Liver (tissue), 9 donors: ENCODE results near the gene GPR156. TPM values are rescaled to one million over a fixed set of nuclear protein-coding genes. Genes with fewer than 3 reads are reported as not detected.
A peak's percentile ranks its signal among the peaks of the same experiment; 100 is the strongest.

Source experiments
- DNase-seq: peaks from one replicate; pipeline ENCODE4 v3.0.0-alpha.2; 2017; ENCODE audit warnings: low spot score
- H3K27ac ChIP-seq, 2 donors: one replicate each; pipeline ENCODE4 v1.7.0; 2013; ENCODE audit warnings: inconsistent platforms in 2 of 2, low read length in 2 of 2, control low read depth in 1 of 2, low read depth in 1 of 2, mild to moderate bottlenecking in 1 of 2
- H3K27me3 ChIP-seq, 4 donors: one replicate each; pipeline versions ENCODE4 v1.6.1 to v1.7.0; 2013; ENCODE audit warnings: low read length in 3 of 4, inconsistent platforms in 1 of 4, mild to moderate bottlenecking in 1 of 4, moderate library complexity in 1 of 4; ENCODE audit not compliant: control insufficient read depth in 4 of 4, insufficient read depth in 4 of 4
- H3K36me3 ChIP-seq, 4 donors: one replicate each; pipeline versions ENCODE4 v1.6.1 to v1.7.0; 2013; ENCODE audit warnings: low read length in 3 of 4, mild to moderate bottlenecking in 3 of 4, low read depth in 1 of 4, moderate library complexity in 1 of 4; ENCODE audit not compliant: control insufficient read depth in 4 of 4, insufficient read depth in 3 of 4
- H3K4me1 ChIP-seq, 4 donors: one replicate each; pipeline versions ENCODE4 v1.6.1 to v1.7.0; 2013; ENCODE audit warnings: low read length in 3 of 4, mild to moderate bottlenecking in 3 of 4, moderate library complexity in 1 of 4; ENCODE audit not compliant: control insufficient read depth in 4 of 4, insufficient read depth in 4 of 4
- H3K4me3 ChIP-seq, 3 donors: one replicate each; pipeline versions ENCODE4 v1.6.1 to v1.7.0; 2013; ENCODE audit warnings: low read length in 3 of 3, control low read depth in 1 of 3, low read depth in 1 of 3, mild to moderate bottlenecking in 1 of 3
- H3K9ac ChIP-seq, 2 donors: one replicate each; pipeline ENCODE4 v1.7.0; 2013; ENCODE audit warnings: low read length in 2 of 2, mild to moderate bottlenecking in 2 of 2, moderate library complexity in 2 of 2, control low read depth in 1 of 2, low read depth in 1 of 2
- H3K9me3 ChIP-seq, 4 donors: one replicate each; pipeline versions ENCODE4 v1.6.1 to v1.7.0; 2013; ENCODE audit warnings: low read length in 3 of 4; ENCODE audit not compliant: control insufficient read depth in 4 of 4
- EGR1 ChIP-seq, 2 donors: IDR thresholded peaks; 2 replicates each; pipeline ENCODE4 v1.6.1; 2016 to 2018; ENCODE audit warnings: antibody characterized with exemption in 2 of 2, low read depth in 2 of 2
- FOXA1 ChIP-seq: IDR thresholded peaks from 2 replicates; pipeline ENCODE4 v1.6.1; 2016; ENCODE audit warnings: antibody characterized with exemption
- FOXA2 ChIP-seq: IDR thresholded peaks from 2 replicates; pipeline ENCODE4 v1.6.1; 2016; ENCODE audit warnings: antibody characterized with exemption
- HNF4A ChIP-seq, 2 donors: conservative IDR thresholded peaks; 2 replicates each; pipeline ENCODE4 v1.6.1; 2016; ENCODE audit warnings: antibody characterized with exemption in 2 of 2, mild to moderate bottlenecking in 2 of 2
- HNF4G ChIP-seq: IDR thresholded peaks from 2 replicates; pipeline ENCODE4 v1.6.1; 2016; ENCODE audit warnings: antibody characterized with exemption
- JUND ChIP-seq, 2 donors: IDR thresholded peaks; 2 replicates each; pipeline ENCODE4 v1.6.1; 2016; ENCODE audit warnings: antibody characterized with exemption in 2 of 2
- RAD21 ChIP-seq, 2 donors: IDR thresholded peaks; 2 replicates each; pipeline ENCODE4 v1.6.1; 2016; ENCODE audit warnings: antibody characterized with exemption in 2 of 2, mild to moderate bottlenecking in 2 of 2
- REST ChIP-seq: IDR thresholded peaks from 2 replicates; pipeline ENCODE4 v1.6.1; 2016; ENCODE audit warnings: antibody characterized with exemption, mild to moderate bottlenecking
- RXRA ChIP-seq, 2 donors: IDR thresholded peaks; 2 replicates each; pipeline ENCODE4 v1.6.1; 2017 to 2018; ENCODE audit warnings: antibody characterized with exemption in 2 of 2, mild to moderate bottlenecking in 1 of 2
- SP1 ChIP-seq: IDR thresholded peaks from 2 replicates; pipeline ENCODE4 v1.6.1; 2018; ENCODE audit warnings: antibody characterized with exemption, mild to moderate bottlenecking
- TAF1 ChIP-seq: conservative IDR thresholded peaks from 2 replicates; pipeline ENCODE4 v1.6.1; 2016; ENCODE audit warnings: antibody characterized with exemption, mild to moderate bottlenecking
- YY1 ChIP-seq: IDR thresholded peaks from 2 replicates; pipeline ENCODE4 v1.6.1; 2016; ENCODE audit warnings: antibody characterized with exemption, mild to moderate bottlenecking
- ZBTB33 ChIP-seq: IDR thresholded peaks from 2 replicates; pipeline ENCODE4 v1.6.1; 2016; ENCODE audit warnings: antibody characterized with exemption
- WGBS: extraction: QIAGEN DNeasy Blood & Tissue Kit; methylation state at CpG from one replicate; pipeline ENCODE4 v1.1.7; 2013; 5-methylcytosine and 5-hydroxymethylcytosine counted together
- polyA plus RNA-seq, 2 donors: library from polyadenylated mRNA; stranded (reverse) in 1 of 2; unstranded in 1 of 2; fragments of 200-250 nt in 1 of 2; fragments of >200 nt in 1 of 2; fragmentation: Nextera tagmentation in 1 of 2; extraction: Ambion mirVana in 1 of 2; gene quantifications; one replicate each; pipeline versions ENCODE4 v1.2.1 to v1.2.3, GENCODE V29; 2013 to 2015
- total RNA-seq, 2 donors: library from RNA; depleted of rRNA; stranded (reverse); fragments of >200 nt; gene quantifications; one replicate each; pipeline ENCODE4 v1.2.3, GENCODE V29; 2014
- TF ChIP-seq, protein P1 (sequence below): IDR thresholded peaks from 2 replicates; pipeline ENCODE4 v1.6.1; 2016; ENCODE audit warnings: antibody characterized with exemption
- TF ChIP-seq, protein P2 (sequence below): fragments of 150-350 bp; IDR thresholded peaks from 2 replicates; pipeline ENCODE4 v1.5.1; 2017; ENCODE audit warnings: improper control_type of control experiment, low read depth, low read length; ENCODE audit not compliant: missing input control
- donor health status: healthy.
- donor health status: healthy.
- donor health status: healthy.
- donor health status: healthy.
- donor health status: healthy.

GPR156 gene
- under 1 TPM; 0.09 to 0.17 TPM for total RNA-seq
- polyA plus RNA-seq = under 1 TPM in 1 of 2 donors, not detected in 1; 0.02 TPM

GRCh38 chr3:120284747-120285507 is at the start of gene GPR156:
TSS of gene GPR156 (minus strand) at chr3:120285222. CDS start at chr3:120244098, 41,124 bp downstream.
- DNase-seq = no peak
- 11% methylated on average over 72 of the region's 72 CpGs for WGBS
- no peak within 1 kb of the TSS for H3K27ac ChIP-seq
- peak within 1 kb of the TSS in 2 of 3 donors; percentile 16 to 51 for H3K4me3 ChIP-seq
- TF ChIP-seq RAD21 (IDR thresholded peaks at IDR 0.05) = no peak
- TF ChIP-seq HNF4G = no peak
- TF ChIP-seq, protein P1, sequence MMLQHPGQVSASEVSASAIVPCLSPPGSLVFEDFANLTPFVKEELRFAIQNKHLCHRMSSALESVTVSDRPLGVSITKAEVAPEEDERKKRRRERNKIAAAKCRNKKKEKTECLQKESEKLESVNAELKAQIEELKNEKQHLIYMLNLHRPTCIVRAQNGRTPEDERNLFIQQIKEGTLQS = no peak
- no peak for TF ChIP-seq SP1
- no peak for TF ChIP-seq ZBTB33
- TF ChIP-seq HNF4A (conservative IDR thresholded peaks at IDR 0.05) = no peak
- TF ChIP-seq FOXA1 = no peak
- no peak for TF ChIP-seq REST
- no peak for TF ChIP-seq EGR1 (IDR thresholded peaks at IDR 0.05; ENCODE audit: low read depth in 2 of 2)
- TF ChIP-seq, protein P2, sequence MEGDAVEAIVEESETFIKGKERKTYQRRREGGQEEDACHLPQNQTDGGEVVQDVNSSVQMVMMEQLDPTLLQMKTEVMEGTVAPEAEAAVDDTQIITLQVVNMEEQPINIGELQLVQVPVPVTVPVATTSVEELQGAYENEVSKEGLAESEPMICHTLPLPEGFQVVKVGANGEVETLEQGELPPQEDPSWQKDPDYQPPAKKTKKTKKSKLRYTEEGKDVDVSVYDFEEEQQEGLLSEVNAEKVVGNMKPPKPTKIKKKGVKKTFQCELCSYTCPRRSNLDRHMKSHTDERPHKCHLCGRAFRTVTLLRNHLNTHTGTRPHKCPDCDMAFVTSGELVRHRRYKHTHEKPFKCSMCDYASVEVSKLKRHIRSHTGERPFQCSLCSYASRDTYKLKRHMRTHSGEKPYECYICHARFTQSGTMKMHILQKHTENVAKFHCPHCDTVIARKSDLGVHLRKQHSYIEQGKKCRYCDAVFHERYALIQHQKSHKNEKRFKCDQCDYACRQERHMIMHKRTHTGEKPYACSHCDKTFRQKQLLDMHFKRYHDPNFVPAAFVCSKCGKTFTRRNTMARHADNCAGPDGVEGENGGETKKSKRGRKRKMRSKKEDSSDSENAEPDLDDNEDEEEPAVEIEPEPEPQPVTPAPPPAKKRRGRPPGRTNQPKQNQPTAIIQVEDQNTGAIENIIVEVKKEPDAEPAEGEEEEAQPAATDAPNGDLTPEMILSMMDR = no peak
- no peak for TF ChIP-seq FOXA2
- H3K36me3 ChIP-seq = no peaks in the 10 kb centered on the region
- peaks cover 4 to 6% (median 4%) of the 10 kb centered on the region in 4 donors for H3K4me1 ChIP-seq
- peaks cover 0 to 15% (median 0%) of the 10 kb centered on the region in 4 donors for H3K27me3 ChIP-seq
- no peak within 1 kb of the TSS for H3K9ac ChIP-seq
- peaks cover 0 to 3% (median 0%) of the 10 kb centered on the region in 4 donors for H3K9me3 ChIP-seq

DNA sequence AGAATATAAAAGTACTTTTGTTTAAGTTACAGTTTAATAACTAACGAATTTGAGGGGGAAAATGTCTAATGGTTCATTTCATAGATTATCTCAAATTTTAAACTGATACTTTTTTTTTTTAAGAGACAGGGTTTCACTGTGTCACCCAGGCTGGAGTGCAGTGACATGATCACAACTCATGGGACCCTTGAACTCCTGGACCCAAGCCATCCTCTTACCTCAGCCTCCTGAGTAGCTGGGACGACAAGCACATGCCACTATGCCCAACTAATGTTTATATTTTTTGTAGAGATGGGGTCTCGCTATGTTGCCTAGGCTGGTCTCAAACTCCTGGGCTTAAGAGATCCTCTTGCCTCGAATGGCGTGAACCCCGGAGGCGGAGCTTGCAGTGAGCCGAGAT is 47.6 kb upstream of the GPR156 start:
- H3K9me3 ChIP-seq = no peaks in the 10 kb centered on the region
- H3K9ac ChIP-seq = no peak overlapping the region
- H3K4me3 ChIP-seq = no peak overlapping the region
- no peak overlapping the region for H3K27ac ChIP-seq
- no peaks in the 10 kb centered on the region for H3K27me3 ChIP-seq
- H3K4me1 ChIP-seq = no peaks in the 10 kb centered on the region
- peaks cover 0 to 23% (median 9%) of the 10 kb centered on the region in 4 donors for H3K36me3 ChIP-seq
- DNase-seq = no peak
- peak; percentile 69 to 79 for TF ChIP-seq HNF4A (conservative IDR thresholded peaks at IDR 0.05)
- TF ChIP-seq TAF1 = no peak
- peak; percentile 18 for TF ChIP-seq RXRA (IDR thresholded peaks at IDR 0.05)
- TF ChIP-seq FOXA2 = no peak
- TF ChIP-seq JUND (IDR thresholded peaks at IDR 0.05) = peak in 1 of 2 donors; percentile 11
- no peak for TF ChIP-seq YY1
- peak; percentile 29 for TF ChIP-seq HNF4G
- WGBS = 84% methylated on average over 8 of the region's 8 CpGs
